Measurements from ENCODE around the gene HSBP1L1. TPM values are rescaled to one million over a fixed set of nuclear protein-coding genes. Genes with fewer than 3 reads are reported as not detected.

Gene HSBP1L1
- total and polyA plus RNA-seq, 2 of the 13 experiments (the other 11 are each of a cell fraction or from before 2014, with no cell fraction given) = 22.6 to 45.1 TPM

GRCh38 chr18:79933765-79934164 lies 30.7 kb upstream of the HSBP1L1 start (continued):
- TF ChIP-seq GRHL1 (CRISPR knock-in tag; conservative IDR thresholded peaks at IDR 0.05) (no peak), ZNF512 (CRISPR knock-in tag; IDR thresholded peaks at IDR 0.05) (no peak), ZC3H13 (CRISPR knock-in tag; IDR thresholded peaks at IDR 0.05) (no peak), KDM1A (CRISPR knock-in tag; IDR thresholded peaks at IDR 0.05) (no peak), ZMAT3 (CRISPR knock-in tag; conservative IDR thresholded peaks at IDR 0.05) (0 out of 2 replicates have a peak, but pooled peaks have one; percentile 11), ELF3 (CRISPR knock-in tag; IDR thresholded peaks at IDR 0.05) (peak; percentile 92), TOE1 (CRISPR knock-in tag; IDR thresholded peaks at IDR 0.05) (no peak), HNF4G (IDR thresholded peaks at IDR 0.05; ENCODE audit: borderline replicate concordance, low read depth, low read length) (no peak), HNF4G (CRISPR knock-in tag; IDR thresholded peaks at IDR 0.05; ENCODE audit: borderline replicate concordance, low read depth) (no peak), SIX1 (CRISPR knock-in tag; IDR thresholded peaks at IDR 0.05; ENCODE audit: borderline replicate concordance) (no peak), RORA (CRISPR knock-in tag; IDR thresholded peaks at IDR 0.05) (no peak), MTA3 (CRISPR knock-in tag; IDR thresholded peaks at IDR 0.05) (no peak), STAT5B (CRISPR knock-in tag; IDR thresholded peaks at IDR 0.05) (0 out of 2 replicates have a peak, but pooled peaks have one; percentile 19), TFAP4 (IDR thresholded peaks at IDR 0.05; ENCODE audit: borderline replicate concordance, low read depth) (peak; percentile 58; the same call in 1 of the 2 replicates), ZNF703 (CRISPR knock-in tag; IDR thresholded peaks at IDR 0.05; ENCODE audit: borderline replicate concordance) (no peak), MIER3 (CRISPR knock-in tag; IDR thresholded peaks at IDR 0.05; ENCODE audit: borderline replicate concordance) (no peak; the same call in 1 of the 2 replicates), ZNF792 (CRISPR knock-in tag; IDR thresholded peaks at IDR 0.05) (no peak; the same call in 1 of the 2 replicates), ZNF142 (CRISPR knock-in tag; IDR thresholded peaks at IDR 0.05) (no peak), ETV5 (CRISPR knock-in tag; IDR thresholded peaks at IDR 0.05; ENCODE audit: borderline replicate concordance) (peak; percentile 61; the same call in 1 of the 2 replicates), IRF2 (CRISPR knock-in tag; IDR thresholded peaks at IDR 0.05) (no peak)

Data from HepG2 (cell line).